Islet of Langerhans (tissue), 1 donor: ENCODE measurements around the gene AFF2.

ENCODE experiments used
- FAIRE-seq: peaks from one replicate; lab custom pipeline; 2011; peaks lifted over from hg19 to GRCh38; lab: Jason Lieb, UNC

Gene AFF2

GRCh38 chrX:148500423-148501385 is at the start of gene AFF2:
AFF2 (plus strand) TSS chrX:148500617; CDS start chrX:148501098, 481 bp downstream.
- FAIRE-seq: no peak

- FAIRE-seq: no peak
Observed at GRCh38 chrX:148457279-148457678, 43.1 kb upstream of the AFF2 start.

- no peak for FAIRE-seq
Observed at GRCh38 chrX:148459343-148459742, 41.1 kb upstream of the AFF2 start.

- FAIRE-seq: no peak
Observed at GRCh38 chrX:148466292-148466691, 34.1 kb upstream of the AFF2 start.

GRCh38 chrX:148470324-148470723 is 30.1 kb upstream of the AFF2 start:
- no peak for FAIRE-seq

DNA sequence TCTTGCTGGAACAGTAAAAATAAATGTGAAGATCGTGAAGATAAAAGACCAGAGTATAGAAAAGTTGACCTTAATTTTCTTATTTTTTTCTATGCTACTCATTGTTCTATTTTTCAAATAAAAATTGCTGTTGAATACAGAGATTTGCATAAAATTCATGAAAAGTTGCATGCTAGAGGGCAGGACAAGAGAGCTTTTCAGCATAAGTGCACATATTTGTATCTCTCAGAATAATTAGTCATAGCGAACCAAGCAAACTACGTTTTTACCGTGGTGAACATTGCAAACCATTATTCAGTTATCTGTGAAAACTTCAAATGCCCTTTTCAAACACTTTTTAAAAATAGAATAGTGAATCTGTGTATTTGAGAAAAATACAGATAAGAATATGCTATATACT is 26.4 kb upstream of the AFF2 start:
- no peak for FAIRE-seq

GRCh38 chrX:148492057-148492456 is 8.4 kb upstream of the AFF2 start:
- no peak for FAIRE-seq

DNA sequence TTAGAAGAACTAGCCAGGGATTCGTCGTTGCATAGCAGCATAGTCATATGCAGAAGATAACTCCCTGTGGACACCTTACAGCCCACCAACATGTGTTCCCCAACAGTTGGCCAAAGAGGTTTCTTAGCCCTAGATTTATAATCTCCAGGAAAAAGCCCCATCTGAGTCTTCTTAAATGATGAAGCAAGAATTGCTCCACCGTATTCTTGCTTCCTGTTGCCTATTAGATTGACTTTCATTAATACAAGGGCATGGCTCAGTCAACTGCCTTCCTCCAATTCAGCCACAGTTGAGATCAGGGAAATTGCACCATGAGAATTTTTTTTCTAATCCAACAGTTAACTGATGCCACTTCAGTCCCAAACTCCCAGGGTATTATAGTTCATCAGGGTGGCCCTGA is 5.2 kb upstream of the AFF2 start:
- no peak for FAIRE-seq

GRCh38 chrX:148498067-148498466 is 2.4 kb upstream of the AFF2 start:
- no peak for FAIRE-seq

DNA sequence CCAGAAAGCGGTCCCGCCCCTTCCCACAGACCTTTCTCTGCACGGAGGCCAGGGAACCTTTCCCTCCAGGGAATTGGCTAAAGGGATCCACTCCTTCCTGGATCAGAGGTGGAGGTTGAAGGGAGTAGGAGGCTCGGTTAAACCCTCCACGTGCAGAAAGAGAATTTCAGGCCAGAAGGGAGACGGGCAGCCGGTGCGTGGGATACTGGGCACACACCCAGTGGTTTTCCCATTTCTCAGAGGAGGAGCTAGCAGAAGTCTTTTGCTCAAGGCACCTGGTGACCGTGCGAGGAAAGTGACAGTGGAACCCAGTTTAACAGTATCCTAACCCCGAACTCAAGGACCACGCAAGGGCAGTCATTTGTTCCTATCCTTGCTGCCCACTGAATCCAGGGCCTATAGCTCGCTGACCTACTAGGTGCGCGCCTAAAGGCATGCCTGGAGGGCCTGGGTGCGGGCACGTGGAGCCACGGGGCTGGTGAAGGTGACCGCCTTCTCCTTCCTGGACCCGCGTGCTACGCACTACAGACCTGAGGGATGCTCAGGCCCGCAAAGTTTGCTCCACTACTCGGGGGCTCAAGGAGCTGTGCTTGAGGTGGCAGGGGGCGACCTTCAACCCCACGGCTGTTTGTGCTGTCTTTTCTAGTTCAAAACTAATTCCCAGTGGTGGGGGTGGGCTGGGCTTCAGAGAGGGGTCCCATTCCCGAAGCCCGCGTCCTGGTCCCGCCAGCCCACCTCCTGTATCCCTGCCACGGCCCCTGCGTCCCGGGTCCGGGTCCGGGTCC is 587 bp upstream of the AFF2 start:
- no peak for FAIRE-seq

DNA sequence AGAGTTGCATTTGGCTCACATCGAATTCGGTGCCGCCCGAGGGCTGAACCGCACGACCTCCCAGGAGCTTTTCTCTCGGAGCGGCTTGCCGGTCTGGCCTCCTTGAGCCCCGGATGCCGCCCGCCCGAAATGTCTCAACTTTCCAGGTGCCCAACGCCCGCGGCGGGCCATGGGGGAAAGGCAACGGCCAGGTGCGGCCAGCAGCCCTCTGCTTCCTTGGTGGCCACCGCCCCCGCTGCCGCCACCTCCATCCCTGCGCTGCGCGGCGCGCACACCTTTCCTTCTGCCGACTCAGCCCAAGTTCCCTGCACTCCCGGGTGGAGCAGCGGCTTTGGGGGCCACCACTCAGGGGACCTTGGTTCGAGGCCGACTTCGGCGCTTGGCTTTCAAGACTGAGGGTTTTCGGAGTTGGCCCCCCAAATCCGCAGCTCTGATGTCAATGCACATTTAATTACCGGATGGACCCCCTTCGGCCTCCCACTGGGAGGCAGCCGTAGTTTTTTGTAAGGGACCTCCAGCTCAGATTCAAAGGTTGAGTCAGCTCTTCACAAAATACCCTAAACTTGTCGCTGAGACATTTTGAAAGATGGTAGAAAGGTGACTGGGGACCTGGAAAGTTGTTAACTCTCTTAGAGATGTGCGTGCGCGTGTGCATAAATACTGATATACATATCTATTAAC is 1.1 kb downstream of the AFF2 start:
- no peak for FAIRE-seq

DNA sequence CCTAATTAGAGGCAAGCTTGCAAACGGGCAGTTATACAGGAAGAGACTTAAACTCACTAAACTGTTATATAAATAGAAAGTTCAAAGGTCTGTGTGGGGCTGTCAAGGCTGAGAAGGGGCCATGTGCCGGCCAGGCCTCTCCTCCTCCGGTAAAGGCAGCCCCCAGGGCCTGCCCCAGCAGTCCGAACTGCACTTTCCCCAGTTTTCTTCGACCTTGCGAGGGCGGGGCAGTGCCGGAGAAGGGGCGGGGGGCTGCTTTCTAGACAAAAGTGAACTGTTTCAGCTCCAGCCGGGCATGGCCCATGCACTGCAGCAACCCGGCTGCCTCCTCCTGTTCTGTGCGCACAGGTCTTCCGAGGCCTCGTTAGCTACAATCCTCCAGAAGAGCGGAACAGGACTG is 4.1 kb downstream of the AFF2 start:
- FAIRE-seq: no peak

DNA sequence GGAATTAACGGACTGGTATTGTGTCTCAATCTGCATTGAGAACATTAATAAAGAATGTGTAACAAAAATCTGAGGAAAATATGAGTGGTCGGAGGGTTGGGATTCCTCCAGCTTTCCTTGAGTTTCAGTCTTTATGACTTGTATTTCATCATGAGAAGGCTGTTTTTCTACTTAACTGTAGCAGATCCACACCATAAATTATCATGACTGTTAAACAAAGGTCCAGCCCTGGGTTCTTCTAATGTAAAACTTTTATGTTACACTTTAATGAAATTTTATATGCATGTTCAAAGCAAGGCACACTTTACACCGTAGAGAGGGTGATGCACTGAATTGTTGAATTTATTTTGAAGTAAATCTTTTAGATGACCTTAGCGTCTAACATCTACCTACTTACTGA is 7.0 kb downstream of the AFF2 start:
- no peak for FAIRE-seq

DNA sequence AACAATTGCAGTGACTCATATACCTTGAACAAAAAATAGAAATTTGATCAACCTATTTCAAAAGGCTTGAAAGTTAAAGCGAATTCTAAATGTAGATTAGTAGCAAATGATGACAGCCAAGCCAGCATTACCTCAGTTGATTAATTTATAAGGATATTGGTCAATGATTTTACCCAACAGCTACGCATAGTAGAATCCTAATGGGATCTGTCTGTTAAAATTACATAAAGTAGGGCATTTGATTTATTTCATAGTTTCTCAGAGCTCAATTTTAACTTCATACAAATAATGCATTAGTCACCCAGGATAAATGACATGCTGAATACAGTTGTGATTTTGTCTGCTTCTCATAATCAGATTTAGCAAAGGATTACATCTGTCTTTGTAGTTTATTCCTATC is 12.0 kb downstream of the AFF2 start:
- no peak for FAIRE-seq

- no peak for FAIRE-seq
Observed at GRCh38 chrX:148513661-148514060, 13.2 kb downstream of the AFF2 start.

DNA sequence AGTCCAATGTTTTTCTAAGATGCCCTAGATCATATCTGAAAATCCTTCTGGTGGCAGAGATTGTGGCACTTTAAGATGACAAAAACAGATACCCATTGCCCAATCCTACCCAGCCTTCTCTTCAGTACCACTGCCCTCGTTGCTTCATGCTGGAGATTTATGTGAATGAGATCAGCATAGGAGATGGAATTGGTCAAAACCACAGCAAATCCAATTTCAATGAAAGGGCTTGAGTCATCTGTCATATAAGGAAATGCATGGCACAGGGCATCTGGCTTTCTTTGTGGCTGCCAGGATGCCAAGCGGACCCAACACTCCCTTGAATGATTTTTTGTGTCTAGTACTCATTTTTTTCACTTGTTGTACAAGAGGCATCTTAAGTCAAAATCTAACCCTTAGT is 16.8 kb downstream of the AFF2 start:
- no peak for FAIRE-seq

- no peak for FAIRE-seq
Observed at GRCh38 chrX:148522006-148522405, 21.6 kb downstream of the AFF2 start.

DNA sequence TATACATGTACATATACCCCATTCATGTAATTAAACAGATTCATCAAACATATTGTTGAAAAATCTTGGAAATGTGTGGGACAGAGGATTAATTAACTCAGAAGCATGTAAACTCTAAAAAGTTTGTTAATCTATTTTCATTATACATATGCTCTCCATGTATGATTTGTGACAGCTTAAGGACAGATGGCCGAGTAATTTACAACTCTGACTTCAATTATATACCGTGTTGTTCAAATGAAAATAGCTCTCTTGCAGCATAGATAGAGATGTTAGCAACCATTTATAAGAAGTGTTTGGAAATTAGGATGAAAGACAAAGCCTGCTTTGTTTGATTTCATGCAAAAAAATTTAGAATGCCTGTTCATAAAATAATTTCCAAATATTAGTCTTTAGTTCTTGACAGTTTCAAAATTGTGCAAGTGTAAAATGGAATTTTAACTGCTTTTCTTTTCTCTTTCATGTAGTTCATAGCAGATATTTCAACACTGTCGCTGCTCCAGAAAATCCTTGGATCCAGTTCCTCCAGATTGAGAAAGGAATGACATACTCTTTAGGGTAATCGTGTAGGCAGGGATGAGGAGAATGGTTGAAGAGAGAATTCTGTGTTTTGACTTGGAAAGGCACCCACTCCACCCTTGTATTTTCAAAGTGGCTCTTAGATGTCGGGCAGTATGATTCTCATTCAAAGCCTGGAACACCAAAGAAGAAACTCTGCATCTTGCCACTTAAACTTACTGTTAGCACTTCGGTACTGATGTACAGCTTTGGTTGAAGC is 23.1 kb downstream of the AFF2 start:
- FAIRE-seq: no peak

DNA sequence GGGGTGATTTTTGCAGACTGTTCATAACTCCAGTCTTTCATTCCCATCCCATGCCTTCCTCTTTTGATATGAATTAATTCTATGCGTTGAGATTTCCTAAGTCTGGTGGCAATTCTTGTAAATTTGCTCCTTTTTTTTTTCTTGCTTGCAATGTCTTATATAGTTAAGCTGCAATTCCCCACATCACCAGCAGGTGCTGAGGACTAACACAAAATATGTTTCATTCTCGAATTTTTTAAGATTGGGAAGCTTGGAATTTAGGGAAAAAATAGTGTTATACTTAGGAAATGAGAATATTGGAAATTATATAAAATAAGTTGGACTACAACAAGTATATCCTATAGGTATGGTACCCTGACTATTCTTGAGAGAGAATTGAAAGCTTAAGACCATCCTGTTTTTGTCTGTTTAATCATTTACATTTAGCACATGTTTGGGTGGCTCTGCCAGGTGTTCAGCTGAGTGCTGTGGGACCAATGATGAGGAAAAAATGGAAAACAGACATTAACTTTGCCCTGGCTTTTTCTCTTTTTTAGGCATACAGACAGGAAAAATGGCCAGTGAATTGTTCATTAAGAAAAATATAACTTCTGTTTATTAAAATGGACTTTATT is 30.2 kb downstream of the AFF2 start:
- peak; percentile 47 for FAIRE-seq

DNA sequence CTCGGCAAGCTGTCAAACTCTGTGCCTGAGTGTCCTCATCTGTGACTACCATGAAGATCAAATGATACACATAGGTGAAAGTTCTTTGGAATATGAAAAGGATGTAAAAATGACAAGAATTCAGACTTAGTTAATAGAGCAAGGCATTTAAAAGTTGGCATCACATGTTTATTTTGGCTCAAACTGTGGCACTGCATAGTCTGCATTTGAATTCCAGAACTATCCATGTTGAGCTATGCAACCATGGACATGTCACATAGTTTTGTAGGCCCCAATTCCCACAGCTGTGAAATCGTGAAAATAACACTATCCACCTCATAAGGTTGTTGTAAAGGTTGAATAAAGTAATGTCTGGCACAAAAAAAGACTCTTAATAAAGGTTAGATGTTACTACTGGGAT is 33.9 kb downstream of the AFF2 start:
- FAIRE-seq: no peak

GRCh38 chrX:148535639-148536038 is 35.2 kb downstream of the AFF2 start:
- no peak for FAIRE-seq

DNA sequence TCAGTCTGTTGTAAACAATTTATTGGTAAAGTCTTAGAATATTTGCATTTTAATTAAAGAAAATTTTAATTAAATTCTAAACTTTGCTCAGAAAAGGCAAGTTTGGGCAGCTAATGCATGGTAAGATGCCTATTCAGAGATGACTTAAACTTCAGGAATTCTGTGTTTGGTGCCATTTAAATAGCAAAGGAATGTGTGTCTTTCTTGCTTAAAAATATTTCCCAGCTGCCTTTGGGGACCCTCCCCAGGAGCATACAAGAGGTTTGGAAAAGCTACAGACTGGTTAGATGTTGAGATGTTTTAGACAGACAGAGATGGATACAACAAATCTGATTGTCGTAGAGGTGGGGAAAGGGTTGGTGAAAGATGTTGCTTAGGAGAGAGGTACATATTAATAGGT is 36.5 kb downstream of the AFF2 start:
- FAIRE-seq: no peak
